ENCODE measurements around the gene SMAD7.

Gene SMAD7

DNA sequence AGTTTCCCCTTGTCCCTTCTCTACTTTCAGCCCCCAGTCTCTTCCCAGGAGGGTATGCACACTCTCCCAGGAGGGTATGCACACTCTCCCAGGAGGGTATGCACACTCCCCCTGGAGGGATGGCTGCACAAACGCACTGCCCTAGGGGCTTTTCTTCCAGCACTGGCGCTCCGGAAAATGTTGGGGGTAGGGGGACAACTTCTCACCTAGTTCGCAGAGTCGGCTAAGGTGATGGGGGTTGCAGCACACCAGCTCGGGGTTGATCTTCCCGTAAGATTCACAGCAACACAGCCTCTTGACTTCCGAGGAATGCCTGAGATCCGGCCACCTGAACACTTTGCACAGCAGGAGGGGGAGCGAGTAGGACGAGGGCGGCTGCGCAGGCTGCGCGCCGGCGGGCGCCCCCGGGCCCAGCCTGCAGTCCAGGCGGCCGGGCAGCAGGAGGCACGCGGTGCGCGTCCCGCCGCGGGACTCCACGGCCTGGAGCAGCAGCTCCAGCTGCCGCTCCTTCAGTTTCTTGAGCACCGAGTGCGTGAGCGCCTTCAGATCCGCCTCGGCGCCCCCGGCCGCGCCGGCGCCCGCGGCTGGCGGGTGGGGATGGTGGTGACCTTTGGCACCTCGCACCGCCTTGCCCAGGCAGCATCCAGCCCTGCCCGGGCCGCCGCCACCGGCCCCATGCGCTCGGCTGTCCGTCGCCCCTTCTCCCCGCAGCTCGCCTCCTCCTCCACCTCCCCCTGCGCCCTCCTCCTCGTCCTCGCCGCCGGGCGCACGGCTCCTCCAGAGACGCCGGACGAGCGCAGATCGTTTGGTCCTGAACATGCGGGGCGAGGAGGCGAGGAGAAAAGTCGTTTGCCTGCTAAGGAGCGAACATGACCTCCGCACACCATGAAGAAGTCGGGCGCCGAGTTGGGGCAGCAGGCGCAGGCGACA lies 894 bp downstream of the SMAD7 start:
- DNase-seq = peak; percentile 41
- in situ Hi-C loops (cut with HindIII; ENCODE audit: low pct_ligation_motif_present, low pct_unique_long_range_greater_than_20kb, low sequenced_read_pairs) = loop anchor here (25.0 kb wide), 1 partner anchor 237 kb away; no protein-coding TSS in a partner anchor

- in situ Hi-C loops (cut with HindIII; ENCODE audit: low pct_ligation_motif_present, low pct_unique_long_range_greater_than_20kb, low sequenced_read_pairs) = loop anchor here (25.0 kb wide), 1 partner anchor 238 kb away; no protein-coding TSS in a partner anchor
These were observed 1.6 kb downstream of the SMAD7 start for GRCh38 chr18:48949050-48949605.

DNA sequence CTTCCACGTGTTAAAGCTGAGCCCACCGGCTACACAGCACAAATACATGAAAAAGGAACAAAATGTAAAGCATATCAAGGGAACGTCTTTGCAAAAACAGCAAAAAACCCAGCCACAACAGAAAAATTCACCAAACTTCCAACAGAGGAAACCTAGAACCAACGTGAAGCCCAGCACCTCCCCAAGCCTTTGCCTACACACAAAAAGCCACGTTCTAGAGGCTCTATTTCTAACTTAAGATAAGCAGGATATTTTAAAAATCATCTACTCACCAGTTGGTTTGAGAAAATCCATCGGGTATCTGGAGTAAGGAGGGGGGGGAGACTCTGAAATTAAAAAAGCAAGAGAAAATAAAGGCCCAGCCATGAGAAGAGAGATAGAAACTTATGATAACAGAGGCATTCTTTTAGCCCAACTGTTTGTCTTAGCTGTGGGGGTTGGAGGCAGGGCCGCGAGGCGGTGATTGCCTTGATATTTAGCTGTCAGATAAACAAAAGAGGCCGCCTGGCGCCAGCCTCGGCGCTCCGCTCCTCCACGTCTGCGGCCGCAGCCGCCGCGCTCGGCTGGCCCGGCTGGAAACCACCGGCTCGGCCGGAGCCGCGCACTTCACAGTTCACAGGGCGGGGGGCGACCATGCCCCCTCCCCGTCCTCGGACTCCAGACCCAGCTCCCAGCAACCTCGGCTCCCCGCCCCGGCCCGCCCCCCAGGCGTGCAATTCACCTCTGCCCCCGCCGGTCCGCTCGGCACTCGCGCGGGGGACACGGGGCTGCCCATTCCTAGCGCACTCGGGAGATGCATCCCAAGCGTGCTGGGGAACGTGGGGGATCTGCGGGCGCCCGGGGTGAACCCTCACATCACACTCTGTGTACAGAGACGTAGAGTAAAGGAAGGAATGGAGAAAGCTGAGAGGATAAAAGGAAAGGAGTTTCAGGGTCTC lies 2.4 kb downstream of the SMAD7 start:
- in situ Hi-C loops (cut with HindIII; ENCODE audit: low pct_ligation_motif_present, low pct_unique_long_range_greater_than_20kb, low sequenced_read_pairs) = loop anchor here (25.0 kb wide), 1 partner anchor 239 kb away; no protein-coding TSS in a partner anchor
- DNase-seq = no peak

More at GRCh38 chr18:48949050-48949605, 1.6 kb downstream of the SMAD7 start:
- peak; percentile 49 for DNase-seq

GRCh38 chr18:48947560-48947959 lies 3.2 kb downstream of the SMAD7 start:
- no peak for DNase-seq
- in situ Hi-C loops (cut with HindIII; ENCODE audit: low pct_ligation_motif_present, low pct_unique_long_range_greater_than_20kb, low sequenced_read_pairs) = loop anchor here (25.0 kb wide), 1 partner anchor 240 kb away; no protein-coding TSS in a partner anchor

GRCh38 chr18:48947092-48947491 lies 3.7 kb downstream of the SMAD7 start:
- DNase-seq = no peak
- in situ Hi-C loops (cut with HindIII; ENCODE audit: low pct_ligation_motif_present, low pct_unique_long_range_greater_than_20kb, low sequenced_read_pairs) = loop anchor here (25.0 kb wide), 1 partner anchor 240 kb away; no protein-coding TSS in a partner anchor

- in situ Hi-C loops (cut with HindIII; ENCODE audit: low pct_ligation_motif_present, low pct_unique_long_range_greater_than_20kb, low sequenced_read_pairs) = loop anchor here (25.0 kb wide), 1 partner anchor 241 kb away; no protein-coding TSS in a partner anchor
- DNase-seq = no peak
These were observed 4.4 kb downstream of the SMAD7 start for GRCh38 chr18:48946329-48946835.

GRCh38 chr18:48945953-48946217 lies 4.9 kb downstream of the SMAD7 start:
- DNase-seq = no peak
- in situ Hi-C loops (cut with HindIII; ENCODE audit: low pct_ligation_motif_present, low pct_unique_long_range_greater_than_20kb, low sequenced_read_pairs) = loop anchor here (25.0 kb wide), 1 partner anchor 241 kb away; no protein-coding TSS in a partner anchor

- in situ Hi-C loops (cut with HindIII; ENCODE audit: low pct_ligation_motif_present, low pct_unique_long_range_greater_than_20kb, low sequenced_read_pairs) = loop anchor here (25.0 kb wide), 1 partner anchor 243 kb away; no protein-coding TSS in a partner anchor
- DNase-seq = no peak
These were observed 6.1 kb downstream of the SMAD7 start for GRCh38 chr18:48944634-48945033.

- in situ Hi-C loops (cut with HindIII; ENCODE audit: low pct_ligation_motif_present, low pct_unique_long_range_greater_than_20kb, low sequenced_read_pairs) = loop anchor here (25.0 kb wide), 1 partner anchor 243 kb away; no protein-coding TSS in a partner anchor
- no peak for DNase-seq
These were observed 6.8 kb downstream of the SMAD7 start for GRCh38 chr18:48943736-48944527.

GRCh38 chr18:48943333-48943732 lies 7.4 kb downstream of the SMAD7 start:
- in situ Hi-C loops (cut with HindIII; ENCODE audit: low pct_ligation_motif_present, low pct_unique_long_range_greater_than_20kb, low sequenced_read_pairs) = loop anchor here (25.0 kb wide), 1 partner anchor 244 kb away; no protein-coding TSS in a partner anchor
- no peak for DNase-seq

- in situ Hi-C loops (cut with HindIII; ENCODE audit: low pct_ligation_motif_present, low pct_unique_long_range_greater_than_20kb, low sequenced_read_pairs) = loop anchor here (25.0 kb wide), 1 partner anchor 245 kb away; no protein-coding TSS in a partner anchor
- DNase-seq = peak; percentile 98
These were observed 8.1 kb downstream of the SMAD7 start for GRCh38 chr18:48942554-48943261.

DNA sequence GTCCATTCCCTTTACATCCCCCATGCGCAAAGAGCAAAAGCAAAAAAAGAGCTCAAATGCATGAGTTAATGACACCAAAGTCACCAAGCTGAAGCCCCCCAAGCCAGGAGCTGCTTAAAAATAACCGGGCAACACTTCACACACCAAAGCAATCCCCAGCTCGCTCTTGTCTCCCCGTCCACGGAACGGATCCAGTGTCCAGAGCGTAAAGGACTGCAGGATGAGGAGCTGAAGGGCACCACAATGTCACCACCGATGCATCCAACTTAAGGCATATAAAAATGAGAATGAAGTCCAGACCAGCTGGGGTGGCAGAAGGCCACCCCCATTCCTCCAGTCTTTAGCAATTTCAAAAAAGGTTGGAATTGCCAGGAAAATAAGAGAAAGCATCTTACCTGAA lies 8.7 kb downstream of the SMAD7 start:
- in situ Hi-C loops (cut with HindIII; ENCODE audit: low pct_ligation_motif_present, low pct_unique_long_range_greater_than_20kb, low sequenced_read_pairs) = loop anchor here (25.0 kb wide), 1 partner anchor 245 kb away; no protein-coding TSS in a partner anchor
- no peak for DNase-seq

- in situ Hi-C loops (cut with HindIII; ENCODE audit: low pct_ligation_motif_present, low pct_unique_long_range_greater_than_20kb, low sequenced_read_pairs) = loop anchor here (25.0 kb wide), 1 partner anchor 246 kb away; no protein-coding TSS in a partner anchor
These were observed 9.1 kb downstream of the SMAD7 start for GRCh38 chr18:48941672-48942071.

GRCh38 chr18:48940854-48941611 lies 9.7 kb downstream of the SMAD7 start:
- no peak for DNase-seq
- in situ Hi-C loops (cut with HindIII; ENCODE audit: low pct_ligation_motif_present, low pct_unique_long_range_greater_than_20kb, low sequenced_read_pairs) = loop anchor here (25.0 kb wide), 1 partner anchor 246 kb away; no protein-coding TSS in a partner anchor

More at GRCh38 chr18:48941672-48942071, 9.1 kb downstream of the SMAD7 start:
- DNase-seq = no peak

GRCh38 chr18:48939205-48940097 lies 11.3 kb downstream of the SMAD7 start:
- DNase-seq = no peak
- in situ Hi-C loops (cut with HindIII; ENCODE audit: low pct_ligation_motif_present, low pct_unique_long_range_greater_than_20kb, low sequenced_read_pairs) = loop anchor here (25.0 kb wide), 1 partner anchor 248 kb away; no protein-coding TSS in a partner anchor
